ENCODE measurements around the gene AMD1. TPM values are rescaled to one million over a fixed set of nuclear protein-coding genes. Genes with fewer than 3 reads are reported as not detected.

The AMD1 gene
- total and polyA plus RNA-seq, 10 of the 15 experiments (the other 5 are each of a cell fraction or from before 2014, with no cell fraction given), result 58.2 to 116 (median 79.3) TPM

DNA sequence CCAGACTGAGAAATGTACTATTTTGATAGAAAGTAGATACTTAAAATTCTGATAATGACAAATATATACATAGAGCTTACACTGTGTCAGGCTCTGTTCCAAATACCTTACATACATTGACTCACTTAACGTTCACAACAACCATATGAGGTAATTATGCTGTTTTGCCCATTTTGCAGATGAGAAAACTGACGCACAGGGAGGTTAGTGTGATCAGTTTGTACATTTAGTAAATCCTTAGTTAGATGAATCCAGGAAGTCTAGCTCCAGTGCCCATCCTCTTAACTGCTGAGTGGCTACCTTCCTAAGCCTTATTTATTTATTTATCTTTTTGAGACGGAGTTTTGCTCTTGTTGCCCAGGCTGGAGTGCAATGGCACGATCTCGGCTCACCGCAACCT is 60.6 kb downstream of the AMD1 start (continued):
- TF ChIP-seq, protein P1, sequence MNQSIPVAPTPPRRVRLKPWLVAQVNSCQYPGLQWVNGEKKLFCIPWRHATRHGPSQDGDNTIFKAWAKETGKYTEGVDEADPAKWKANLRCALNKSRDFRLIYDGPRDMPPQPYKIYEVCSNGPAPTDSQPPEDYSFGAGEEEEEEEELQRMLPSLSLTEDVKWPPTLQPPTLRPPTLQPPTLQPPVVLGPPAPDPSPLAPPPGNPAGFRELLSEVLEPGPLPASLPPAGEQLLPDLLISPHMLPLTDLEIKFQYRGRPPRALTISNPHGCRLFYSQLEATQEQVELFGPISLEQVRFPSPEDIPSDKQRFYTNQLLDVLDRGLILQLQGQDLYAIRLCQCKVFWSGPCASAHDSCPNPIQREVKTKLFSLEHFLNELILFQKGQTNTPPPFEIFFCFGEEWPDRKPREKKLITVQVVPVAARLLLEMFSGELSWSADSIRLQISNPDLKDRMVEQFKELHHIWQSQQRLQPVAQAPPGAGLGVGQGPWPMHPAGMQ (IDR thresholded peaks at IDR 0.05; ENCODE audit: borderline replicate concordance), result no peak
- TF ChIP-seq, protein P2, sequence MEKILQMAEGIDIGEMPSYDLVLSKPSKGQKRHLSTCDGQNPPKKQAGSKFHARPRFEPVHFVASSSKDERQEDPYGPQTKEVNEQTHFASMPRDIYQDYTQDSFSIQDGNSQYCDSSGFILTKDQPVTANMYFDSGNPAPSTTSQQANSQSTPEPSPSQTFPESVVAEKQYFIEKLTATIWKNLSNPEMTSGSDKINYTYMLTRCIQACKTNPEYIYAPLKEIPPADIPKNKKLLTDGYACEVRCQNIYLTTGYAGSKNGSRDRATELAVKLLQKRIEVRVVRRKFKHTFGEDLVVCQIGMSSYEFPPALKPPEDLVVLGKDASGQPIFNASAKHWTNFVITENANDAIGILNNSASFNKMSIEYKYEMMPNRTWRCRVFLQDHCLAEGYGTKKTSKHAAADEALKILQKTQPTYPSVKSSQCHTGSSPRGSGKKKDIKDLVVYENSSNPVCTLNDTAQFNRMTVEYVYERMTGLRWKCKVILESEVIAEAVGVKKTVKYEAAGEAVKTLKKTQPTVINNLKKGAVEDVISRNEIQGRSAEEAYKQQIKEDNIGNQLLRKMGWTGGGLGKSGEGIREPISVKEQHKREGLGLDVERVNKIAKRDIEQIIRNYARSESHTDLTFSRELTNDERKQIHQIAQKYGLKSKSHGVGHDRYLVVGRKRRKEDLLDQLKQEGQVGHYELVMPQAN (conservative IDR thresholded peaks at IDR 0.05), result no peak
- TF ChIP-seq MAX (IDR thresholded peaks at IDR 0.05; ENCODE audit: low read depth, low read length), result no peak
- TF ChIP-seq DPF2 (IDR thresholded peaks at IDR 0.05), result no peak

DNA sequence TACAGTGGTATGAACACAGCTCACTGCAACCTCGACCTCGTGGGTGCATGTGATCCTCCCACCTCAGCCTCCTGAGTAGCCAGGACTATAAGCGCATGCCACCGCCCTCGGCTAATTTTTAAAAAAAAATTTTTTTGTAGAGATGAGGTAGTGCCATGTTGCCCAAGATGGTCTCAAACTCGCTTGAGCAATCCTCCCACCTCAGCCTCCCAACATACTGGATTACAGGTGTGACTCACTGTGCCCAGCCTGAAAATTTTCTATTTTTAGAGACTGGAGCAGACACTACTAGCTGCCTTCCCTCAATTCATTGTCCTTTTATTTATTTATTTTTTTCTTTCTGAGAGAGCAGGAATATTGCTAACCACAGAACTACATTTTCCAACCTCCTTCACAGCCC is 63.6 kb downstream of the AMD1 start:
- intact Hi-C loops (cut with micrococcal nuclease; ENCODE audit: unreplicated experiment), result no loop called here
- Histone ChIP-seq H3K4me1 (ENCODE audit: control insufficient read depth, insufficient read depth, low read length) (no peaks in the 10 kb centered on the region), H3K27me3 (replicated peaks in 1 of 2; ENCODE audit: control insufficient read depth in 2 of 2, insufficient read depth in 2 of 2, low read length in 1 of 2) (no peaks in the 10 kb centered on the region), H3K79me2 (ENCODE audit: control insufficient read depth, insufficient read depth, low read length) (no peaks in the 10 kb centered on the region), H3K9me3 (replicated peaks; ENCODE audit: control insufficient read depth, insufficient read depth, low read length) (no peaks in the 10 kb centered on the region), H3K4me3 (no peak overlapping the region), H3K36me3 (ENCODE audit: control insufficient read depth in 2 of 2, insufficient read depth in 2 of 2, low read length in 1 of 2) (no peaks in the 10 kb centered on the region), H3K9ac (ENCODE audit: control insufficient read depth, insufficient read depth, low read length) (no peak overlapping the region), H4K20me1 (ENCODE audit: control insufficient read depth, insufficient read depth) (no peaks in the 10 kb centered on the region), H3K27ac (ENCODE audit: control insufficient read depth, insufficient read depth) (no peak overlapping the region), H2AFZ (ENCODE audit: control insufficient read depth, low read depth, low read length) (no peak overlapping the region), H3K4me2 (ENCODE audit: control insufficient read depth, insufficient read depth) (no peak overlapping the region)
- CTCF ChIA-PET, result interaction anchor here (0.6 kb wide), 1 partner anchor 260 kb away, joined by 5 read pairs; no protein-coding TSS in a partner anchor
- 94% methylated on average over 6 of the region's 6 CpGs for WGBS (ENCODE audit: insufficient coverage, insufficient replicate concordance, low lambda C conversion rate, missing lambda C conversion rate)
- BruUV-seq (replicated peaks), result no TSS peak
- DNase-seq (ENCODE audit: low read depth, low spot score) (no peak), ATAC-seq (no peak), FAIRE-seq (no peak)
- RAD21 ChIA-PET (ENCODE audit: unreplicated experiment), result no interaction called here
- POLR2A ChIA-PET, result no interaction called here
- in situ Hi-C loops (cut with MboI), result no loop called here
- SMC1A ChIA-PET (ENCODE audit: uncharacterized antibody, unreplicated experiment), result no interaction called here
- TF ChIP-seq STAT1 (conservative IDR thresholded peaks at IDR 0.05), result no peak
- no peak for TF ChIP-seq SKIL (IDR thresholded peaks at IDR 0.05; ENCODE audit: low read depth, poor library complexity, severe bottlenecking)
- no peak for TF ChIP-seq PML (IDR thresholded peaks at IDR 0.05; ENCODE audit: low read length)
- TF ChIP-seq NFIC (IDR thresholded peaks at IDR 0.05; ENCODE audit: low read depth, low read length), result no peak
- no peak for TF ChIP-seq POLR2AphosphoS5 (IDR thresholded peaks at IDR 0.05; ENCODE audit: low read length)
- TF ChIP-seq SMAD5 (IDR thresholded peaks at IDR 0.05; ENCODE audit: low read depth), result no peak
- TF ChIP-seq, protein P3, sequence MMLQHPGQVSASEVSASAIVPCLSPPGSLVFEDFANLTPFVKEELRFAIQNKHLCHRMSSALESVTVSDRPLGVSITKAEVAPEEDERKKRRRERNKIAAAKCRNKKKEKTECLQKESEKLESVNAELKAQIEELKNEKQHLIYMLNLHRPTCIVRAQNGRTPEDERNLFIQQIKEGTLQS (IDR thresholded peaks at IDR 0.05; ENCODE audit: borderline replicate concordance, extremely low read depth, low read depth, low read length), result no peak
- TF ChIP-seq ZNF592 (IDR thresholded peaks at IDR 0.05), result no peak
- no peak for TF ChIP-seq DPF2 (IDR thresholded peaks at IDR 0.05)
- TF ChIP-seq YY1 (IDR thresholded peaks at IDR 0.05; ENCODE audit: low read depth, low read length), result no peak

Data from GM12878 (cell line).